Measurements from ENCODE around the gene STX2. TPM values are rescaled to one million over a fixed set of nuclear protein-coding genes. Genes with fewer than 3 reads are reported as not detected.
"Not testable (repeated sequence)": the region's sequence is repeated elsewhere in the genome, so short reads cannot be mapped to it uniquely, and the experiment has no call there.

Gene STX2
- total RNA-seq = 10 to 100 TPM; 13.4 to 14.1 TPM
- 23.6 TPM for polyA plus RNA-seq (2013, experiment 1 of 2)
- polyA plus RNA-seq (2013, experiment 2 of 2) = 31.4 TPM
- 7.5 to 92.9 (median 35.2) reads per million in 172 experiments for total RNA-seq

- ChIA-PET CTCF (interaction anchor here (0.7 kb wide), 1 partner anchor 32 kb away, joined by 4 read pairs; the partner anchor contains the start of gene RAN), POLR2A (interaction anchor here (0.7 to 1.1 kb wide), 4 partner anchors 28 to 38 kb away, joined by 3 to 5 read pairs (median 4); no protein-coding TSS in a partner anchor)
- Histone ChIP-seq H3K36me3 (ENCODE audit: insufficient read depth, low read length) (no peaks in the 10 kb centered on the region), H3K4me1 (ENCODE audit: insufficient read depth, low read length) (peaks cover 18% of the 10 kb centered on the region), H3K27ac (ENCODE audit: low read depth in 1 of 2, low read length in 2 of 2) (peak within 1 kb of the TSS in 1 of 2 donors; percentile 42), H3K4me3 (ENCODE audit: low read length) (peak within 1 kb of the TSS; percentile 68), H3K9me3 (ENCODE audit: control insufficient read depth in 1 of 2, insufficient read depth in 1 of 2, low read length in 2 of 2) (no peaks in the 10 kb centered on the region), H3K27me3 (ENCODE audit: control insufficient read depth in 1 of 2, insufficient read depth in 2 of 2, low read length in 2 of 2) (no peaks in the 10 kb centered on the region)
- ATAC-seq (ENCODE audit: poor library complexity) (peak; percentile 91), DNase-seq (peak; percentile 77 to 96 (median 92))
- TF ChIP-seq, protein P1, sequence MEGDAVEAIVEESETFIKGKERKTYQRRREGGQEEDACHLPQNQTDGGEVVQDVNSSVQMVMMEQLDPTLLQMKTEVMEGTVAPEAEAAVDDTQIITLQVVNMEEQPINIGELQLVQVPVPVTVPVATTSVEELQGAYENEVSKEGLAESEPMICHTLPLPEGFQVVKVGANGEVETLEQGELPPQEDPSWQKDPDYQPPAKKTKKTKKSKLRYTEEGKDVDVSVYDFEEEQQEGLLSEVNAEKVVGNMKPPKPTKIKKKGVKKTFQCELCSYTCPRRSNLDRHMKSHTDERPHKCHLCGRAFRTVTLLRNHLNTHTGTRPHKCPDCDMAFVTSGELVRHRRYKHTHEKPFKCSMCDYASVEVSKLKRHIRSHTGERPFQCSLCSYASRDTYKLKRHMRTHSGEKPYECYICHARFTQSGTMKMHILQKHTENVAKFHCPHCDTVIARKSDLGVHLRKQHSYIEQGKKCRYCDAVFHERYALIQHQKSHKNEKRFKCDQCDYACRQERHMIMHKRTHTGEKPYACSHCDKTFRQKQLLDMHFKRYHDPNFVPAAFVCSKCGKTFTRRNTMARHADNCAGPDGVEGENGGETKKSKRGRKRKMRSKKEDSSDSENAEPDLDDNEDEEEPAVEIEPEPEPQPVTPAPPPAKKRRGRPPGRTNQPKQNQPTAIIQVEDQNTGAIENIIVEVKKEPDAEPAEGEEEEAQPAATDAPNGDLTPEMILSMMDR (IDR thresholded peaks at IDR 0.05) = peak; percentile 54
- Mint-ChIP-seq H3K27ac (peak within 1 kb of the TSS; percentile 63), H3K9me3 (no peaks in the 10 kb centered on the region), H3K4me1 (ENCODE audit: low read depth) (peaks cover 27% of the 10 kb centered on the region), H3K27me3 (no peaks in the 10 kb centered on the region), H3K4me3 (peak within 1 kb of the TSS; percentile 89), H3K36me3 (ENCODE audit: low read depth) (no peaks in the 10 kb centered on the region)
- intact Hi-C loops (cut with DNase I, micrococcal nuclease) = loop anchor here (1.0 kb wide), 2 partner anchors 31 to 33 kb away; partner anchors contain the start of gene RAN (in 1 of the 2)
These were observed at the start of gene STX2 for GRCh38 chr12:130838951-130839769. Gene STX2 (minus strand): TSS chr12:130839250. CDS start chr12:130839099, 151 bp downstream.

DNA sequence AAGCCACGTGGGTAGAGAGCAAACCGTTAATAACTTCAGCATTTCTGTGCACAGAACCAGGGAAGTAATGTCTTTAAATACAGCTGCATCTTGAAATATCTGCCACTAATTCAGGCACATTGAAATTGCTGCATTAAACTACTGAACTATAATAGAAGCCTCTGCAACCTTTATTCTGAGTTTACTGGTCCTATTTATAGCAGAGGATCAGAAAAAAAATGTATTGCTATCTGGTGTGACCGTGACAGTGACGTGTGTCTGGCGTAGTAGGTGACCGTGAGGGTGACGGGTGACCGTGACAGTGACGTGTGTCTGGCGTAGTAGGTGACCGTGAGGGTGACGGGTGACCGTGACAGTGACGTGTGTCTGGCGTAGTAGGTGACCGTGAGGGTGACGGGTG lies 48.1 kb upstream of the STX2 start:
- H3K4me1 ChIP-seq (ENCODE audit: insufficient read depth, low read length); H3K9me3 ChIP-seq (ENCODE audit: control insufficient read depth in 1 of 2, insufficient read depth in 1 of 2, low read length in 2 of 2); H3K36me3 Mint-ChIP-seq (ENCODE audit: low read depth); intact Hi-C loops (cut with DNase I, micrococcal nuclease); H3K27ac Mint-ChIP-seq; ATAC-seq (ENCODE audit: poor library complexity); H3K27me3 ChIP-seq (ENCODE audit: control insufficient read depth in 1 of 2, insufficient read depth in 2 of 2, low read length in 2 of 2); H3K4me1 Mint-ChIP-seq (ENCODE audit: low read depth); H3K9me3 Mint-ChIP-seq; H3K4me3 Mint-ChIP-seq; DNase-seq; CTCF ChIA-PET; POLR2A ChIA-PET; H3K4me3 ChIP-seq (ENCODE audit: low read length); H3K27ac ChIP-seq (ENCODE audit: low read depth in 1 of 2, low read length in 2 of 2); H3K27me3 Mint-ChIP-seq; H3K36me3 ChIP-seq (ENCODE audit: insufficient read depth, low read length): not testable (repeated sequence)

DNA sequence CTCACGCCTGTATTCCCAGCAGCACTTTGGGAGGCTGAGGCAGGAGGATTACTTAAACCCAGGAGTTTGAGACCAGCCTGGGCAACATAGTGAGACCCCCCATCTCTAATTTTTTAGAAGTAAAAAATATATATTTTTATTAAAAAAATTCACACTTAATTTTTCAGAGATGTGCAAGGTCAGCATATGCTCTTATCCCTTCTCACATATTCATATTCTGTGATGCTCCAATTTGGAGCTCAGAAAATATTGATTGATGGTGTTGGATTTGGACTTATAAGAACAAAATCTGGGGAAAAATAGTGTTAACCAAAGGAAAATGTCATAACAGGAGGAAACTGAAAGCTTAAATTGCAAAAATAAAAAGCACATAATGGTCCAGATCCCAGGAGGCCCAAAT lies 42.5 kb upstream of the STX2 start:
- Mint-ChIP-seq H3K27ac (no peak overlapping the region), H3K36me3 (ENCODE audit: low read depth) (peaks cover 15% of the 10 kb centered on the region), H3K27me3 (no peaks in the 10 kb centered on the region), H3K4me1 (ENCODE audit: low read depth) (peaks cover 23% of the 10 kb centered on the region), H3K9me3 (no peaks in the 10 kb centered on the region), H3K4me3 (no peak overlapping the region)
- Histone ChIP-seq H3K4me3 (ENCODE audit: low read length) (no peak overlapping the region), H3K9me3 (ENCODE audit: control insufficient read depth in 1 of 2, insufficient read depth in 1 of 2, low read length in 2 of 2) (no peaks in the 10 kb centered on the region), H3K36me3 (ENCODE audit: insufficient read depth, low read length) (peaks cover 12% of the 10 kb centered on the region), H3K4me1 (ENCODE audit: insufficient read depth, low read length) (peaks cover 13% of the 10 kb centered on the region), H3K27me3 (ENCODE audit: control insufficient read depth in 1 of 2, insufficient read depth in 2 of 2, low read length in 2 of 2) (no peaks in the 10 kb centered on the region), H3K27ac (ENCODE audit: low read depth in 1 of 2, low read length in 2 of 2) (no peak overlapping the region)
- DNase-seq = no peak
- ATAC-seq (ENCODE audit: poor library complexity) = no peak
- ChIA-PET POLR2A (interaction anchor here (0.7 kb wide), 1 partner anchor 11 kb away, joined by 3 read pairs; no protein-coding TSS in a partner anchor), CTCF (no interaction called here)
- TF ChIP-seq, protein P1 (IDR thresholded peaks at IDR 0.05) = no peak
- intact Hi-C loops (cut with DNase I, micrococcal nuclease) = no loop called here
